GM19324 (cell line): ENCODE data around the gene NTM.

ENCODE experiments used
- ATAC-seq: cut with Tn5 transposase; IDR thresholded peaks from one replicate; pipeline ENCODE4 v1.9.1; 2021; ENCODE audit warnings: mild to moderate bottlenecking, moderate library complexity; ENCODE audit not compliant: unreplicated experiment, low FRiP score

Gene NTM

DNA sequence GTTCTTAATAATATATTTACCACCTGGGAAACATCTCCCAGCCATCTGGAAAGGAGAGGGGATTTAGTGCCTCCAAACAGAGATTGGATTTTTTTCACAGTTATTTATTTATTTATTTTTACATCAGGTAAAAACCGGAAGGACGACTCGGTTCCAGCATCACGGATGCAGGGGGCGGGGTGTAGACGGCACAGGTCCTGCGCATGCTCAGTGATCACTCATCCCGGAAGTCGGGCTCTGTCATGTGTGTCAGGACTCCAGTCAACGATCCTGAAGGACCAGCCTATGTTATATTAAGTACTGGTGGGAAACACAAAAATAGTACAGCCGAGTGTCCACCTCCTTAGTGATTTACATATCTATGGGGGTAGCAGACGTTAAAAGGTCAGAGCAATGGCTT is 467.6 kb downstream of the NTM start:
- no peak for ATAC-seq

DNA sequence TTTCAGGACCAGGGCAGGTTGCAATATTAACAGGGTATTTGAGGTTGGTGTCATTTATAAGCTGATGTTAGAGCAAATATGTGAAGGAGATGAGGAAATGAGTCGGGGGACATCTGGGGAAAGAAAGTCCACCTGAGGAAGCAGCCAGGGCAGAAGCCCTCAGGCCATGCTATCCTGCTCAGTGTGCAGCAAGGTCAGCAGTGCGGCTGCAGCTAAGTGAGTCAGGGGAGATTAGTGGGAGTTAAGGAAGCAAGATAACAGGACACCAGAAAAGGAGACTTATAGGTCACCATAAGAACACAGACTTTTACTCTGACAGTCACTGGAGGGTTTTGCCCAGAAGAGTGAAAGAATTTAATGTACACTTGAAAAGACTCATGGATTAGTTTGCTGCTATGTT is 468.9 kb downstream of the NTM start:
- ATAC-seq, result no peak

DNA sequence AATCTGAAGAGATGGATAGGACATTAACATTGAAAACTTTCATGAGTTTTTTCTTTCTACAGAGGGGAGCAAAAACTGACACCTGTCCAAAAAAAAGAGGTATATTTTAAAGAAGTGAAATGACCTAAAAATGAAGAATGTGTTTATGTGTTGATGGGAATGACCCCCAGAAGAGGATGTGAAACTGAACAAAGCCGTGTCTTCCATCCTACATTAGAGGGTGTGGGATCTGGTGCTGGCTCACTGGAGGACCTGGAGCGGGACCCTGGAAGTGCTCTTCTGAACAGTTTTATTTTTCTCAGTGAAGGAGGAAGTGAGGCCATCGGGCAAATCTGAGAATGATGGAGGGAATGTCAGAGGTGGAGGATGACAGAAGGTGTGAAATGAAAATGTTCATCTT is 470.1 kb downstream of the NTM start:
- ATAC-seq, result no peak

- ATAC-seq, result no peak
Measured at GRCh38 chr11:131841028-131841427, 470.6 kb downstream of the NTM start.

GRCh38 chr11:131841925-131842635 is 471.7 kb downstream of the NTM start:
- no peak for ATAC-seq

DNA sequence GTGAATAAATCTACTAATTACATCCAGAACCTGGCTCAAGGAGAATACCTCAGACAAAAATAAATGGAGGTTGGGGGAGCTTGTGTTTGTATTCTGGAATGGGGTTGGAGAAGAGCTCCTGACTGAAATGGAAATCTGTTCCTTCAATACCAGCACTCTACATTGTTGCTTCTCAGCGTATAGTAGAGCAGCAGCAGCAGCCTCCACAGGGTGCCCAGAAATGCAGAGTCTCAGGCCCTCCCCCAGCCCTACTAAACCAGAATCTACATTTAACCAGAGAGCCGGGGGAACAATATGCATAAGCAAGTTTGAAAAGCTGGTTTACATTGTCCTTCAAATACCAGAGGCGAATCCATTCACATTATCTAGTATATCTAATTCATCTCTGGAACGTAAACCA is 474.8 kb downstream of the NTM start:
- no peak for ATAC-seq

- no peak for ATAC-seq
Measured at GRCh38 chr11:131849485-131849884, 479.1 kb downstream of the NTM start.

DNA sequence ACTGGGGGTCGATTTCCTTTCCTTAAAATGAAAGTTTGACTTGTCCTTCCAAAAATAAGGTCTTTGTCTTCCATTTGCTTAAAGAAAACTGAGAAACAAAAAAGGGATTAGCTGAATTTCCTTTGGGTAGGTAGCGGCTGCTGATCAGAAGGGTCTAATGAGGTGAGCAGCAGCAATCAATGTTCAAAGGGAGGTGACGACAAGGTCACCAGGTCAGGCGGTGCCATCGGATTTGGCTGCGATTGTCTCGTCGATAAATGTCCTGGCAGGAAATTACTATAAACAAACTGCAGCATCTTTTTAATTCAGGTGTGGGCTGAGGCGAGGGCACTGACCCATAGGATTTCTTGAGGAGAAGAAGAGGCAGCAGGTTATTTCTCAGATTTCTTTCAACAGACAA is 480.1 kb downstream of the NTM start:
- no peak for ATAC-seq

GRCh38 chr11:131851964-131852755 is 481.7 kb downstream of the NTM start:
- ATAC-seq, result no peak

GRCh38 chr11:131852757-131853156 is 482.3 kb downstream of the NTM start:
- no peak for ATAC-seq

DNA sequence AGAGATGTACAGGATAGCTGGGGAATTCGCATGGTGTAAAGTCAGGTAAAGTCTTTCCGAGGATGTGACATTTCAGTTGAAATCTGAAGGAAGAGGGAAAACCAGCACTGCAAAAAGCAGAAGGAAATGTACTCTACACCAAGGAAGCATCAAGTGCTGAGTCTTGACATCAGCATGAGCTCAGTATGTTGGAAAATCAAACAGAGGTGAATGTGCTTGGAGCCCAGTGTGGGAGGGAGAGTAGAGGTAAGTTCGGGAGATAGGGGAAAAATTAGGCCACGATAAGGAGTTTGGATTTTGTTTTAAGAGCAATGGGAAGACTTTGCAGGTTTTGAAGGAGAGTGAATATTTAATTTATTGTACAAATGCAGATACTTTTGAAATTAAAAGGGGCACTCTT is 484.0 kb downstream of the NTM start:
- no peak for ATAC-seq

DNA sequence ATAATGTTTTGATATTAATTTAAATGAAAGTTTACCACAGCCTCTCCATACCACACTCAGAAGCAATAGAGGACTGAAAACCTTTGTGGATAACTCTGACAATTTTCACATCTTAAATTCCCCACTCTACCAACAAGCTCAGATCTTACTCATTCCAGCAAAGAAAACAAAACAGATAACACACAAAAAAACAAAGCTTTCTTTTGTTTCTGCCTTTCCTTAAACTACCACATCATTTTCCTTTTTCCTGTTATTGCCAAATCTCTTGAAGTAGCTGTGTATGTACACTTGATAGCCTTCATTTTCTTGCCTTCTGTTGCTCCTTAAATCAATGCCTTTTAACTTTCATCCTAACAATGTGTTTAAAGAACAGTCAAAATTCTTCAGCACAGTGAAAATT is 484.9 kb downstream of the NTM start:
- ATAC-seq, result no peak

GRCh38 chr11:131857246-131857645 is 486.8 kb downstream of the NTM start:
- no peak for ATAC-seq

GRCh38 chr11:131858505-131858904 is 488.1 kb downstream of the NTM start:
- ATAC-seq, result no peak

GRCh38 chr11:131859538-131860210 is 489.3 kb downstream of the NTM start:
- no peak for ATAC-seq

- ATAC-seq, result no peak
Measured at GRCh38 chr11:131864228-131864627, 493.8 kb downstream of the NTM start.

GRCh38 chr11:131865860-131866259 is 495.4 kb downstream of the NTM start:
- no peak for ATAC-seq

- ATAC-seq, result no peak
Measured at GRCh38 chr11:131866535-131867400, 496.4 kb downstream of the NTM start.

- ATAC-seq, result no peak
Measured at GRCh38 chr11:131867457-131868257, 497.2 kb downstream of the NTM start.
